ENCODE data around the gene NTF3.
"Not testable (repeated sequence)": the region's sequence is repeated elsewhere in the genome, so short reads cannot be mapped to it uniquely, and the experiment has no call there.

The NTF3 gene

GRCh38 chr12:5534426-5535199, 102.7 kb downstream of the NTF3 start:
- no peaks in the 10 kb centered on the region for H3K4me1 ChIP-seq (ENCODE audit: insufficient read depth, low read length)
- no peaks in the 10 kb centered on the region for H4K20me1 ChIP-seq (ENCODE audit: insufficient read depth, low read length)
- H3K27ac ChIP-seq (ENCODE audit: low read length) = no peak overlapping the region
- H3K4me3 ChIP-seq (ENCODE audit: low read depth in 1 of 2, low read length in 2 of 2) = no peak overlapping the region
- TF ChIP-seq CTCF (IDR thresholded peaks at IDR 0.05; ENCODE audit: borderline replicate concordance, extremely low read depth, low read length, poor library complexity, severe bottlenecking) (no peak), EZH2 (IDR thresholded peaks at IDR 0.05; ENCODE audit: borderline replicate concordance, low read depth, low read length, severe bottlenecking) (no peak)
- no peak for DNase-seq
- no peak for ATAC-seq (ENCODE audit: insufficient read depth, low read depth)
- H3K79me2 ChIP-seq (ENCODE audit: insufficient read depth, low read length) = no peaks in the 10 kb centered on the region
- H3K4me2 ChIP-seq (ENCODE audit: insufficient read depth, low read length) = no peak overlapping the region
- no peaks in the 10 kb centered on the region for H3K36me3 ChIP-seq (ENCODE audit: insufficient read depth, low read length)
- peaks cover 39% of the 10 kb centered on the region for H3K27me3 ChIP-seq (ENCODE audit: insufficient read depth, low read length, poor library complexity)
- no peak overlapping the region for H3K9ac ChIP-seq (ENCODE audit: low read depth, low read length)
- H3K9me3 ChIP-seq (ENCODE audit: insufficient read depth, low read length, severe bottlenecking) = no peaks in the 10 kb centered on the region
- no peak overlapping the region for H2AFZ ChIP-seq (ENCODE audit: low read depth, low read length)

GRCh38 chr12:5535541-5535940, 103.6 kb downstream of the NTF3 start:
- Histone ChIP-seq H4K20me1 (ENCODE audit: insufficient read depth, low read length) (no peaks in the 10 kb centered on the region), H3K79me2 (ENCODE audit: insufficient read depth, low read length) (no peaks in the 10 kb centered on the region), H3K27me3 (ENCODE audit: insufficient read depth, low read length, poor library complexity) (peaks cover 33% of the 10 kb centered on the region), H3K36me3 (ENCODE audit: insufficient read depth, low read length) (no peaks in the 10 kb centered on the region), H3K27ac (ENCODE audit: low read length) (no peak overlapping the region), H2AFZ (ENCODE audit: low read depth, low read length) (no peak overlapping the region), H3K4me1 (ENCODE audit: insufficient read depth, low read length) (no peaks in the 10 kb centered on the region), H3K9me3 (ENCODE audit: insufficient read depth, low read length, severe bottlenecking) (no peaks in the 10 kb centered on the region), H3K9ac (ENCODE audit: low read depth, low read length) (no peak overlapping the region), H3K4me3 (ENCODE audit: low read depth in 1 of 2, low read length in 2 of 2) (no peak overlapping the region), H3K4me2 (ENCODE audit: insufficient read depth, low read length) (no peak overlapping the region)
- no peak for TF ChIP-seq EZH2 (IDR thresholded peaks at IDR 0.05; ENCODE audit: borderline replicate concordance, low read depth, low read length, severe bottlenecking)
- no peak for TF ChIP-seq CTCF (IDR thresholded peaks at IDR 0.05; ENCODE audit: borderline replicate concordance, extremely low read depth, low read length, poor library complexity, severe bottlenecking)
- no peak for DNase-seq
- no peak for ATAC-seq (ENCODE audit: insufficient read depth, low read depth)

GRCh38 chr12:5537026-5537615, 105.2 kb downstream of the NTF3 start:
- H2AFZ ChIP-seq (ENCODE audit: low read depth, low read length); H3K27ac ChIP-seq (ENCODE audit: low read length): not testable (repeated sequence)

GRCh38 chr12:5537771-5538170, 105.9 kb downstream of the NTF3 start:
- H3K79me2 ChIP-seq (ENCODE audit: insufficient read depth, low read length) = no peaks in the 10 kb centered on the region
- DNase-seq (no peak), ATAC-seq (ENCODE audit: insufficient read depth, low read depth) (no peak)
- H3K4me1 ChIP-seq (ENCODE audit: insufficient read depth, low read length) = no peaks in the 10 kb centered on the region
- H3K27me3 ChIP-seq (ENCODE audit: insufficient read depth, low read length, poor library complexity) = peaks cover 12% of the 10 kb centered on the region
- H3K9ac ChIP-seq (ENCODE audit: low read depth, low read length) = no peak overlapping the region
- no peak overlapping the region for H3K4me2 ChIP-seq (ENCODE audit: insufficient read depth, low read length)
- H3K9me3 ChIP-seq (ENCODE audit: insufficient read depth, low read length, severe bottlenecking) = no peaks in the 10 kb centered on the region
- TF ChIP-seq CTCF (IDR thresholded peaks at IDR 0.05; ENCODE audit: borderline replicate concordance, extremely low read depth, low read length, poor library complexity, severe bottlenecking) (no peak), EZH2 (IDR thresholded peaks at IDR 0.05; ENCODE audit: borderline replicate concordance, low read depth, low read length, severe bottlenecking) (no peak)
- H3K36me3 ChIP-seq (ENCODE audit: insufficient read depth, low read length) = no peaks in the 10 kb centered on the region
- H3K27ac ChIP-seq (ENCODE audit: low read length) = no peak overlapping the region
- H2AFZ ChIP-seq (ENCODE audit: low read depth, low read length) = no peak overlapping the region
- no peaks in the 10 kb centered on the region for H4K20me1 ChIP-seq (ENCODE audit: insufficient read depth, low read length)
- no peak overlapping the region for H3K4me3 ChIP-seq (ENCODE audit: low read depth in 1 of 2, low read length in 2 of 2)

More at GRCh38 chr12:5537026-5537615, 105.2 kb downstream of the NTF3 start:
- not testable (repeated sequence) for H3K36me3 ChIP-seq (ENCODE audit: insufficient read depth, low read length); H4K20me1 ChIP-seq (ENCODE audit: insufficient read depth, low read length); H3K4me1 ChIP-seq (ENCODE audit: insufficient read depth, low read length); H3K9ac ChIP-seq (ENCODE audit: low read depth, low read length); DNase-seq; ATAC-seq (ENCODE audit: insufficient read depth, low read depth); H3K9me3 ChIP-seq (ENCODE audit: insufficient read depth, low read length, severe bottlenecking); H3K79me2 ChIP-seq (ENCODE audit: insufficient read depth, low read length); H3K4me2 ChIP-seq (ENCODE audit: insufficient read depth, low read length); H3K4me3 ChIP-seq (ENCODE audit: low read depth in 1 of 2, low read length in 2 of 2)
- H3K27me3 ChIP-seq (ENCODE audit: insufficient read depth, low read length, poor library complexity) = peaks cover 18% of the 10 kb centered on the region

Measured in DND-41 (cell line).